Gastroesophageal sphincter (tissue), 3 donors: ENCODE results near the gene FGF7.

Experiments
- CTCF ChIP-seq, 4 experiments: fragments of 200-600 bp in 2 of 4; fragments of 450-650 bp in 2 of 4; sonication (generic) in 1 of 4; IDR thresholded peaks; one replicate each; pipeline ENCODE4 v1.5.1; 2017 to 2019; ENCODE audit warnings: antibody characterized with exemption in 4 of 4, mild to moderate bottlenecking in 2 of 4, moderate library complexity in 2 of 4
- POLR2A ChIP-seq, 2 donors: fragments of 450-650 bp; IDR thresholded peaks; one replicate each; pipeline ENCODE4 v1.6.1; 2017; ENCODE audit warnings: antibody characterized with exemption in 2 of 2, mild to moderate bottlenecking in 2 of 2, moderate library complexity in 1 of 2

GRCh38 chr15:49430046-49430445 lies 7.0 kb downstream of the FGF7 start:
- TF ChIP-seq POLR2A (IDR thresholded peaks at IDR 0.05) = no peak
- no peak for TF ChIP-seq CTCF (IDR thresholded peaks at IDR 0.05)
